HEK293T (cell line): ENCODE results near the gene LCOR.

ENCODE experiments used
- FOXK2 ChIP-seq: fragments of 450-650 bp; IDR thresholded peaks from 2 replicates; pipeline ENCODE4 v1.6.1; 2016; ENCODE audit warnings: mild to moderate bottlenecking
- SP1 ChIP-seq: fragments of 450-650 bp; IDR thresholded peaks from 2 replicates; pipeline ENCODE4 v1.6.1; 2017

DNA sequence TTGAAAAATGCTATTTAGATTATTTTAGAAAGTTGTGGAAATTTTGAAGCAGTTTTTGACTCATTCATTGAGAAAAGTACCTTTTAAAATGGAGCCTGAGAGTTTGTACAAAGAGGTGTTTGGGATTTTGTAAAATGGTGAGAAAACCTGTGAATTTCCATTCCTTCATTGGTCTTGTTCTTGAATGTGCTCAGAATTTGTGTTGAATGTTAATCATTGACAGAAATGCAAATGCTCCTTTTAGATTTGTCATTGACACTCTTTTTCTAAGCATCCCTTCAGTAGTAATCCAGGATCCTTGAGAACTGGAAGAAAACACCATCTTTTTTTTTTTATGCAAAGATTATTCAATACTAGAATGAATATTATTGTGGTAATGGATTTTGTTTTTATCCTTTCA lies 74.8 kb downstream of the LCOR start:
- TF ChIP-seq FOXK2 (no peak), SP1 (no peak)
